ENCODE data around the gene C14orf93. TPM values are rescaled to one million over a fixed set of nuclear protein-coding genes. Genes with fewer than 3 reads are reported as not detected.

Gene C14orf93
- total and polyA plus RNA-seq, 9 of the 15 experiments (the other 6 are each of a cell fraction or from before 2014, with no cell fraction given) = 2.2 to 22.4 (median 16.1) TPM

DNA sequence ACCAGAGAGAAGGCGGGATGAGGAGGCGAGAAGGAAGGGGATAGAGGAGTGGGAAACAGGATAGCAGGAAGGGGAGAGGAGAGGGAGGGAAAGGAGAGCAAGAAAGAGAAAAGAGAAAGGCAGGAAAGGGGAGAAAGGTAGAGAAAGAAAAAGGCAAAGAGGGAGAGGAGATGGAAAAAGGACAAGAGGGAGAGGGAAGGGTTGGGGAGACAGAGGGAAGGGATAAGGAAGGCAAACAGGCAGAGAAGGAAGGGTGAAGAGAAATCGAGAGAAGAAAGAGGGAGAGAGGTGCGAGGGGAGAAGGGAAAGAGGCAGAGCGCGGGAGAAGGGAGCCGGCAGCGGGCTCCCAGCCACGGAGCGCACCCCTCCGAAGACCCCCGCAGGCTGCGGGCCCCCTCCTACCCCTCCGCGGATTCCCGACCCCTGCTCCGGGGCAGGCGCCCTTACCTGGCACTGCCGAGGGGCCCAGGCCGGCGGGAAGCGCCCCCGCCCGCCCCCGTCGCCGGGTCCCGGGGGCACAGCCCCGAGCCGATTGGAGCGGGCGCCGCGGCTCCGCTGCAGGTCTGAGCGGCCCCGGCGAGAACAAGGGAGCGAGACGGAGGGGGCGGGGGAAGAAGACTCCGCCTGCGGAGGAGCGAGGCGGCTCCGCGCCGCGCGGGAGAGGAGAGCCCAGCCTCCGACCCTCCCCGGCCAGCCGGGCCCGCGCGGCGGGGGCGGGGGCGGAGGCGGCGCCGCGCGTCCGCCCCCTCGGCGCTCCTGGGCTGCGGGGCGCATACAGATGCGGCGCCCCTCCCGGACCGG lies 47.2 kb upstream of the C14orf93 start, which contains the start of gene CDH24 (continued):
- no peak for TF ChIP-seq CREB3 (tag; conservative IDR thresholded peaks at IDR 0.05; ENCODE audit: low read depth)
- TF ChIP-seq SMAD3 (CRISPR knock-in tag; conservative IDR thresholded peaks at IDR 0.05) = no peak
- TF ChIP-seq, protein P1, sequence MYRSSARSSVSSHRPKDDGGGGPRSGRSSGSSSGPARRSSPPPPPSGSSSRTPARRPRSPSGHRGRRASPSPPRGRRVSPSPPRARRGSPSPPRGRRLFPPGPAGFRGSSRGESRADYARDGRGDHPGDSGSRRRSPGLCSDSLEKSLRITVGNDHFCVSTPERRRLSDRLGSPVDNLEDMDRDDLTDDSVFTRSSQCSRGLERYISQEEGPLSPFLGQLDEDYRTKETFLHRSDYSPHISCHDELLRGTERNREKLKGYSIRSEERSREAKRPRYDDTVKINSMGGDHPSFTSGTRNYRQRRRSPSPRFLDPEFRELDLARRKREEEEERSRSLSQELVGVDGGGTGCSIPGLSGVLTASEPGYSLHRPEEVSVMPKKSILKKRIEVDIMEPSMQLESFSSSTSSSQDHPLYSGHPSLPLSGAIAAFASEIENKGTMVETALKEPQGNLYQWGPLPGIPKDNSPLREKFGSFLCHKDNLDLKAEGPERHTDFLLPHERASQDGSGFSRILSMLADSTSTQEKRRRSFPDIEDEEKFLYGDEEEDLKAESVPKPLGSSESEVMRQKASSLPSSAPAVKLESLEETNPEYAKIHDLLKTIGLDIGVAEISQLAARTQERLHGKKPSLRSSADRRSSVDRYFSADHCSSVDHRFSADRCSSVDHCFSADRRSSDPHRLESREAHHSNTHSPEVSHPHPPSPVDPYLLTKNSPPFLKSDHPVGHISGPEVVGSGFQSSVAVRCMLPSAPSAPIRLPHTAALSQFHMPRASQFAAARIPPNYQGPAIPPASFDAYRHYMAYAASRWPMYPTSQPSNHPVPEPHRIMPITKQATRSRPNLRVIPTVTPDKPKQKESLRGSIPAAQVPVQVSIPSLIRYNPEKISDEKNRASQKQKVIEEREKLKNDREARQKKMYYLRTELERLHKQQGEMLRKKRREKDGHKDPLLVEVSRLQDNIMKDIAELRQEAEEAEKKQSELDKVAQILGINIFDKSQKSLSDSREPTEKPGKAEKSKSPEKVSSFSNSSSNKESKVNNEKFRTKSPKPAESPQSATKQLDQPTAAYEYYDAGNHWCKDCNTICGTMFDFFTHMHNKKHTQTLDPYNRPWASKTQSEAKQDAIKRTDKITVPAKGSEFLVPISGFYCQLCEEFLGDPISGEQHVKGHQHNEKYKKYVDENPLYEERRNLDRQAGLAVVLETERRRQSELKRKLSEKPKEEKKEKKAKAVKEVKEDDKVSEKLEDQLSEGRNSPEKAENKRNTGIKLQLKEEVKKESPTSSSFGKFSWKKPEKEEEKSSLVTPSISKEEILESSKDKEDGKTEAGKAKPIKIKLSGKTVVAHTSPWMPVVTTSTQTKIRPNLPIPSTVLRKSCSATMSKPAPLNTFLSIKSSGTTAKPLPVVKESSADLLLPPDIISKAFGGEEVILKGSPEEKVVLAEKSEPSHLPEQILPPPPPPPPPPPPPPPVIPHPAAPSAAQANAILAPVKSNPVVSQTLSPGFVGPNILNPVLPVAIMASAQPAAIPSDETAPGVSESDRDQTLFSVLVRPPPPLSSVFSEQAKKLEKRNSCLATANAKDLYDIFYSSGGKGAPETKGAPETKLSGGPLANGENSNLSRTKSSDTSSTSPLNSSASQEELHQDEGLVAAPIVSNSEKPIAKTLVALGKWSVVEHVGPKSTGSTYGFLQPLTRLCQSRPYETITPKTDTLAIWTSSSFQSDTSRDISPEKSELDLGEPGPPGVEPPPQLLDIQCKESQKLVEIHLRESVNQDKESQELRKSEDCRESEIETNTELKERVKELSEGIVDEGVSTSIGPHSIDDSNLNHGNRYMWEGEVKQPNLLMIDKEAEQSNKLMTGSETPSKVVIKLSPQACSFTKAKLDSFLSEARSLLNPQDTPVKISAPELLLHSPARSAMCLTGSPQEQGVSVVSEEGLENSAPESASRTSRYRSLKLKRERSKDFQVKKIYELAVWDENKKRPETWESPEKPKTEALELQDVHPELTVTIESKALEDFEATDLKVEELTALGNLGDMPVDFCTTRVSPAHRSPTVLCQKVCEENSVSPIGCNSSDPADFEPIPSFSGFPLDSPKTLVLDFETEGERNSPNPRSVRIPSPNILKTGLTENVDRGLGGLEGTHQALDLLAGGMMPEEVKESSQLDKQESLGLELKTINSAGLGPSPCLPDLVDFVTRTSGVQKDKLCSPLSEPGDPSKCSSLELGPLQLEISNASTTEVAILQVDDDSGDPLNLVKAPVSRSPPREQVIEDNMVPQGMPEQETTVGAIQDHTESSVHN (IDR thresholded peaks at IDR 0.05; ENCODE audit: borderline replicate concordance in 1 of 2, low read depth in 1 of 2) = no peak
- peak; percentile 27; the same call in 1 of the 2 replicates for TF ChIP-seq ZNF316 (IDR thresholded peaks at IDR 0.05)
- TF ChIP-seq, protein P2, sequence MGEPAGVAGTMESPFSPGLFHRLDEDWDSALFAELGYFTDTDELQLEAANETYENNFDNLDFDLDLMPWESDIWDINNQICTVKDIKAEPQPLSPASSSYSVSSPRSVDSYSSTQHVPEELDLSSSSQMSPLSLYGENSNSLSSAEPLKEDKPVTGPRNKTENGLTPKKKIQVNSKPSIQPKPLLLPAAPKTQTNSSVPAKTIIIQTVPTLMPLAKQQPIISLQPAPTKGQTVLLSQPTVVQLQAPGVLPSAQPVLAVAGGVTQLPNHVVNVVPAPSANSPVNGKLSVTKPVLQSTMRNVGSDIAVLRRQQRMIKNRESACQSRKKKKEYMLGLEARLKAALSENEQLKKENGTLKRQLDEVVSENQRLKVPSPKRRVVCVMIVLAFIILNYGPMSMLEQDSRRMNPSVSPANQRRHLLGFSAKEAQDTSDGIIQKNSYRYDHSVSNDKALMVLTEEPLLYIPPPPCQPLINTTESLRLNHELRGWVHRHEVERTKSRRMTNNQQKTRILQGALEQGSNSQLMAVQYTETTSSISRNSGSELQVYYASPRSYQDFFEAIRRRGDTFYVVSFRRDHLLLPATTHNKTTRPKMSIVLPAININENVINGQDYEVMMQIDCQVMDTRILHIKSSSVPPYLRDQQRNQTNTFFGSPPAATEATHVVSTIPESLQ (CRISPR knock-in tag; IDR thresholded peaks at IDR 0.05) = no peak
- TF ChIP-seq TEAD1 (CRISPR knock-in tag; IDR thresholded peaks at IDR 0.05) = no peak
- TF ChIP-seq HMG20B (CRISPR knock-in tag; IDR thresholded peaks at IDR 0.05) = no peak
- TF ChIP-seq MTA3 (IDR thresholded peaks at IDR 0.05; ENCODE audit: borderline replicate concordance) = no peak
- TF ChIP-seq, protein P3, sequence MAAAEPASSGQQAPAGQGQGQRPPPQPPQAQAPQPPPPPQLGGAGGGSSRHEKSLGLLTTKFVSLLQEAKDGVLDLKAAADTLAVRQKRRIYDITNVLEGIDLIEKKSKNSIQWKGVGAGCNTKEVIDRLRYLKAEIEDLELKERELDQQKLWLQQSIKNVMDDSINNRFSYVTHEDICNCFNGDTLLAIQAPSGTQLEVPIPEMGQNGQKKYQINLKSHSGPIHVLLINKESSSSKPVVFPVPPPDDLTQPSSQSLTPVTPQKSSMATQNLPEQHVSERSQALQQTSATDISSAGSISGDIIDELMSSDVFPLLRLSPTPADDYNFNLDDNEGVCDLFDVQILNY (CRISPR knock-in tag; IDR thresholded peaks at IDR 0.05) = no peak
- TF ChIP-seq ZFP36 (IDR thresholded peaks at IDR 0.05; ENCODE audit: low read depth, low read length, partially characterized antibody) = no peak
- TF ChIP-seq, protein P4, sequence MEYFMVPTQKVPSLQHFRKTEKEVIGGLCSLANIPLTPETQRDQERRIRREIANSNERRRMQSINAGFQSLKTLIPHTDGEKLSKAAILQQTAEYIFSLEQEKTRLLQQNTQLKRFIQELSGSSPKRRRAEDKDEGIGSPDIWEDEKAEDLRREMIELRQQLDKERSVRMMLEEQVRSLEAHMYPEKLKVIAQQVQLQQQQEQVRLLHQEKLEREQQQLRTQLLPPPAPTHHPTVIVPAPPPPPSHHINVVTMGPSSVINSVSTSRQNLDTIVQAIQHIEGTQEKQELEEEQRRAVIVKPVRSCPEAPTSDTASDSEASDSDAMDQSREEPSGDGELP (CRISPR knock-in tag; IDR thresholded peaks at IDR 0.05; ENCODE audit: borderline replicate concordance) = no peak
